Gastrocnemius medialis (tissue), 4 donors: ENCODE results near the gene SHROOM3. TPM values are rescaled to one million over a fixed set of nuclear protein-coding genes. Genes with fewer than 3 reads are reported as not detected.
"Not testable (repeated sequence)": the region's sequence is repeated elsewhere in the genome, so short reads cannot be mapped to it uniquely, and the experiment has no call there.

ENCODE experiments used
- ATAC-seq, 2 donors: fragments of 150-250 bp; one replicate each; pipeline ENCODE4 v1.9.1; 2016
- DNase-seq, 2 donors: peaks; one replicate each; pipeline ENCODE4 v3.0.0-alpha.2; 2019
- H3K27ac ChIP-seq, 4 donors: fragments of 200-600 bp; sonication (generic); 1 replicate in 1 of 4; 2 replicates in 3 of 4; pipeline ENCODE4 v1.5.1; 2016 to 2018; ENCODE audit warnings: mild to moderate bottlenecking in 2 of 4, moderate library complexity in 1 of 4
- H3K27me3 ChIP-seq, 3 donors: fragments of 200-600 bp; sonication (generic) in 2 of 3; 1 replicate in 1 of 3; 2 replicates in 2 of 3; pipeline versions ENCODE4 v1.5.1 to v1.6.0; 2016 to 2019; ENCODE audit warnings: mild to moderate bottlenecking in 1 of 3, moderate library complexity in 1 of 3
- H3K36me3 ChIP-seq, 2 donors: fragments of 200-600 bp; sonication (generic) in 1 of 2; one replicate each; pipeline ENCODE4 v1.5.1; 2017 to 2018
- H3K4me1 ChIP-seq, 2 donors: fragments of 200-600 bp; sonication (generic) in 1 of 2; one replicate each; pipeline ENCODE4 v1.5.1; 2016 to 2017; ENCODE audit warnings: mild to moderate bottlenecking in 2 of 2
- H3K4me3 ChIP-seq, 4 donors: fragments of 200-600 bp; sonication (generic) in 3 of 4; 1 replicate in 1 of 4; 2 replicates in 3 of 4; pipeline ENCODE4 v1.5.1; 2016 to 2019; ENCODE audit warnings: mild to moderate bottlenecking in 2 of 4
- H3K9me3 ChIP-seq, 3 donors: fragments of 200-600 bp; sonication (generic) in 2 of 3; 1 replicate in 1 of 3; 2 replicates in 2 of 3; pipeline ENCODE4 v1.5.1; 2016 to 2019
- CTCF ChIP-seq, 5 experiments: fragments of 450-650 bp in 3 of 5; fragments of 200-600 bp in 2 of 5; sonication (generic) in 2 of 5; IDR thresholded peaks in 4 of 5; conservative IDR thresholded peaks in 1 of 5; 1 replicate in 4 of 5; 2 replicates in 1 of 5; pipeline ENCODE4 v1.5.1; 2016 to 2019; ENCODE audit warnings: antibody characterized with exemption in 5 of 5, mild to moderate bottlenecking in 3 of 5, moderate library complexity in 3 of 5
- POLR2A ChIP-seq, 2 donors: fragments of 450-650 bp; IDR thresholded peaks; one replicate each; pipeline ENCODE4 v1.6.1; 2017; ENCODE audit warnings: antibody characterized with exemption in 2 of 2, mild to moderate bottlenecking in 2 of 2, moderate library complexity in 2 of 2
- in situ Hi-C, 4 donors: fragments of 200-750 bp; cut with MboI; loops; one replicate each; pipeline versions ENCODE4 v1.15.0 to v1.8.0; 2017; ENCODE audit warnings: low sequenced_read_pairs in 4 of 4
- intact Hi-C: fragments of 100-400 bp; cut with DNase I; formaldehyde crosslinking; loops from one replicate; pipeline ENCODE4 v1.15.1; 2023; ENCODE audit warnings: low total_unique reads
- total RNA-seq, 4 donors: library from RNA; depleted of rRNA; stranded (reverse); fragments of >200 nt; gene quantifications; one replicate each; pipeline versions ENCODE4 v1.1.0 to v1.2.3, GENCODE V29; 2016

Gene SHROOM3
- total RNA-seq, 4 donors from 2014 or later: 0.20 to 1.7 (median 0.98) TPM

- H3K4me1 ChIP-seq: no peaks in the 10 kb centered on the region
Observed at GRCh38 chr4:76718831-76719230, 283.8 kb downstream of the SHROOM3 start.

GRCh38 chr4:76720121-76720520 lies 285.1 kb downstream of the SHROOM3 start:
- no peaks in the 10 kb centered on the region for H3K9me3 ChIP-seq
- in situ Hi-C loops: no loop called here
- DNase-seq: no peak
- no peak for ATAC-seq
- H3K27ac ChIP-seq: no peak overlapping the region
- no peaks in the 10 kb centered on the region for H3K36me3 ChIP-seq
- intact Hi-C loops: no loop called here
- H3K27me3 ChIP-seq: no peaks in the 10 kb centered on the region
- TF ChIP-seq POLR2A (IDR thresholded peaks at IDR 0.05): no peak
- no peak for TF ChIP-seq CTCF (IDR thresholded peaks at IDR 0.05 in 4 of 5, conservative IDR thresholded peaks at IDR 0.05 in 1 of 5)
- no peaks in the 10 kb centered on the region for H3K4me1 ChIP-seq
- no peak overlapping the region for H3K4me3 ChIP-seq

More at GRCh38 chr4:76718831-76719230, 283.8 kb downstream of the SHROOM3 start:
- no peaks in the 10 kb centered on the region for H3K27me3 ChIP-seq
- H3K4me3 ChIP-seq: no peak overlapping the region
- ATAC-seq: no peak
- in situ Hi-C loops: no loop called here
- H3K9me3 ChIP-seq: no peaks in the 10 kb centered on the region
- H3K36me3 ChIP-seq: no peaks in the 10 kb centered on the region
- intact Hi-C loops: no loop called here
- no peak overlapping the region for H3K27ac ChIP-seq
- TF ChIP-seq POLR2A (IDR thresholded peaks at IDR 0.05): no peak
- no peak for TF ChIP-seq CTCF (IDR thresholded peaks at IDR 0.05 in 4 of 5, conservative IDR thresholded peaks at IDR 0.05 in 1 of 5)
- no peak for DNase-seq

GRCh38 chr4:76722146-76722545 lies 287.1 kb downstream of the SHROOM3 start:
- H3K27me3 ChIP-seq, H3K4me1 ChIP-seq, H3K27ac ChIP-seq, in situ Hi-C loops, ATAC-seq, H3K9me3 ChIP-seq, DNase-seq, H3K36me3 ChIP-seq, intact Hi-C loops, H3K4me3 ChIP-seq: not testable (repeated sequence)

- H3K27ac ChIP-seq: no peak overlapping the region
- DNase-seq (no peak), ATAC-seq (no peak)
- H3K27me3 ChIP-seq: no peaks in the 10 kb centered on the region
- H3K4me1 ChIP-seq: no peaks in the 10 kb centered on the region
- intact Hi-C loops: no loop called here
- H3K9me3 ChIP-seq: no peaks in the 10 kb centered on the region
- in situ Hi-C loops: no loop called here
- H3K4me3 ChIP-seq: no peak overlapping the region
- H3K36me3 ChIP-seq: no peaks in the 10 kb centered on the region
- TF ChIP-seq CTCF (IDR thresholded peaks at IDR 0.05 in 4 of 5, conservative IDR thresholded peaks at IDR 0.05 in 1 of 5): no peak
- TF ChIP-seq POLR2A (IDR thresholded peaks at IDR 0.05): no peak
Observed at GRCh38 chr4:76722838-76723237, 287.8 kb downstream of the SHROOM3 start.

GRCh38 chr4:76723373-76723772 lies 288.3 kb downstream of the SHROOM3 start:
- Histone ChIP-seq H3K4me3 (no peak overlapping the region), H3K4me1 (no peaks in the 10 kb centered on the region), H3K36me3 (no peaks in the 10 kb centered on the region), H3K27me3 (no peaks in the 10 kb centered on the region), H3K27ac (no peak overlapping the region), H3K9me3 (no peaks in the 10 kb centered on the region)
- intact Hi-C loops (no loop called here), in situ Hi-C loops (no loop called here)
- TF ChIP-seq CTCF (IDR thresholded peaks at IDR 0.05 in 4 of 5, conservative IDR thresholded peaks at IDR 0.05 in 1 of 5): no peak
- no peak for TF ChIP-seq POLR2A (IDR thresholded peaks at IDR 0.05)
- no peak for DNase-seq
- ATAC-seq: no peak
